SK-N-SH (cell line): ENCODE measurements around the gene CMBL.

ENCODE experiments used
- CTCF ChIP-seq: fragments of 200-600 bp; sonication (generic); IDR thresholded peaks from 2 replicates; pipeline ENCODE4 v1.6.1; 2017; ENCODE audit warnings: antibody characterized with exemption, mild to moderate bottlenecking, moderate library complexity
- EP300 ChIP-seq, 2 experiments: IDR thresholded peaks; 2 replicates each; pipeline versions ENCODE4 v1.4.0 to v1.6.1; 2012; ENCODE audit warnings: borderline replicate concordance in 1 of 2, low read depth in 1 of 2, low read length in 1 of 2
- NRF1 ChIP-seq: IDR thresholded peaks from 2 replicates; pipeline ENCODE4 v1.6.1; 2012; ENCODE audit warnings: low read depth, mild to moderate bottlenecking, low read length
- RCOR1 ChIP-seq: fragments of 150-350 bp; IDR thresholded peaks from 2 replicates; pipeline ENCODE4 v1.6.1; 2017; ENCODE audit warnings: antibody characterized with exemption, low read length
- TAF1 ChIP-seq: IDR thresholded peaks from 2 replicates; pipeline ENCODE4 v1.6.1; 2012; ENCODE audit warnings: low read depth, mild to moderate bottlenecking, low read length, moderate library complexity, borderline replicate concordance
- TEAD4 ChIP-seq: IDR thresholded peaks from 2 replicates; pipeline ENCODE4 v1.4.0; 2012; ENCODE audit warnings: mild to moderate bottlenecking, borderline replicate concordance; ENCODE audit not compliant: insufficient read depth
- USF2 ChIP-seq: fragments of 150-350 bp; IDR thresholded peaks from 2 replicates; pipeline ENCODE4 v1.6.1; 2017; ENCODE audit warnings: antibody characterized with exemption, low read length, low read depth, borderline replicate concordance
- ZBTB33 ChIP-seq: IDR thresholded peaks from 2 replicates; pipeline ENCODE4 v1.4.0; 2012; ENCODE audit warnings: low read depth, borderline replicate concordance
- TF ChIP-seq, protein P1 (sequence below): IDR thresholded peaks from 2 replicates; pipeline ENCODE4 v1.6.1; 2012; ENCODE audit warnings: mild to moderate bottlenecking, low read depth, low read length, moderate library complexity

DNA sequence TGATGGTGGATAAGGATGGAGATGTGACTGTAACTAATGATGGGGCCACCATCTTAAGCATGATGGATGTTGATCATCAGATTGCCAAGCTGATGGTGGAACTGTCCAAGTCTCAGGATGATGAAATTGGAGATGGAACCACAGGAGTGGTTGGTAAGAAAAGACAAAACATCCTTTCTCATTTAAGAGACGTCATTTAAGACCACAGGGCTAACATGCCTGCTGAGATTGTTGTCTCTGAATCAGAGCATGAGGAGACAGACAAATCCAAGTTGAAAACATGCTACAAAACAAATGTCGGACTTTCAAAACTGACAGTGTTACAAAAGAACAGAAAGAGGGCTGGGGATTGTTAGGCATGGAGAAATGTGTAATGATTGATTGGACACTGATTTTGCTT lies 53.0 kb downstream of the CMBL start:
- TF ChIP-seq CTCF (no peak), TAF1 (no peak), USF2 (no peak), TEAD4 (no peak), RCOR1 (no peak), ZBTB33 (no peak), NRF1 (no peak), EP300 (IDR thresholded peaks at IDR 0.05; ENCODE audit: borderline replicate concordance in 1 of 2, low read depth in 1 of 2, low read length in 1 of 2) (no peak)
- TF ChIP-seq, protein P1, sequence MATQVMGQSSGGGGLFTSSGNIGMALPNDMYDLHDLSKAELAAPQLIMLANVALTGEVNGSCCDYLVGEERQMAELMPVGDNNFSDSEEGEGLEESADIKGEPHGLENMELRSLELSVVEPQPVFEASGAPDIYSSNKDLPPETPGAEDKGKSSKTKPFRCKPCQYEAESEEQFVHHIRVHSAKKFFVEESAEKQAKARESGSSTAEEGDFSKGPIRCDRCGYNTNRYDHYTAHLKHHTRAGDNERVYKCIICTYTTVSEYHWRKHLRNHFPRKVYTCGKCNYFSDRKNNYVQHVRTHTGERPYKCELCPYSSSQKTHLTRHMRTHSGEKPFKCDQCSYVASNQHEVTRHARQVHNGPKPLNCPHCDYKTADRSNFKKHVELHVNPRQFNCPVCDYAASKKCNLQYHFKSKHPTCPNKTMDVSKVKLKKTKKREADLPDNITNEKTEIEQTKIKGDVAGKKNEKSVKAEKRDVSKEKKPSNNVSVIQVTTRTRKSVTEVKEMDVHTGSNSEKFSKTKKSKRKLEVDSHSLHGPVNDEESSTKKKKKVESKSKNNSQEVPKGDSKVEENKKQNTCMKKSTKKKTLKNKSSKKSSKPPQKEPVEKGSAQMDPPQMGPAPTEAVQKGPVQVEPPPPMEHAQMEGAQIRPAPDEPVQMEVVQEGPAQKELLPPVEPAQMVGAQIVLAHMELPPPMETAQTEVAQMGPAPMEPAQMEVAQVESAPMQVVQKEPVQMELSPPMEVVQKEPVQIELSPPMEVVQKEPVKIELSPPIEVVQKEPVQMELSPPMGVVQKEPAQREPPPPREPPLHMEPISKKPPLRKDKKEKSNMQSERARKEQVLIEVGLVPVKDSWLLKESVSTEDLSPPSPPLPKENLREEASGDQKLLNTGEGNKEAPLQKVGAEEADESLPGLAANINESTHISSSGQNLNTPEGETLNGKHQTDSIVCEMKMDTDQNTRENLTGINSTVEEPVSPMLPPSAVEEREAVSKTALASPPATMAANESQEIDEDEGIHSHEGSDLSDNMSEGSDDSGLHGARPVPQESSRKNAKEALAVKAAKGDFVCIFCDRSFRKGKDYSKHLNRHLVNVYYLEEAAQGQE: no peak
